PFSK-1 (cell line): ENCODE results near the gene MIGA1.

Experiments used
- FOXP2 ChIP-seq: optimal IDR thresholded peaks from 2 replicates; pipeline ENCODE3; 2011; ENCODE audit warnings: borderline replicate concordance, control low read depth, inconsistent platforms; ENCODE audit not compliant: insufficient read depth; ENCODE audit errors: extremely low read length, extremely low read depth
- POLR2AphosphoS5 ChIP-seq: IDR thresholded peaks from 2 replicates; pipeline ENCODE4 v1.6.1; 2012; ENCODE audit warnings: low read depth, mild to moderate bottlenecking, control low read depth, low read length, moderate library complexity
- SIN3A ChIP-seq: IDR thresholded peaks from 2 replicates; pipeline ENCODE4 v1.6.1; 2012; ENCODE audit warnings: mild to moderate bottlenecking, low read length, moderate library complexity, borderline replicate concordance; ENCODE audit not compliant: insufficient read depth
- TAF1 ChIP-seq: IDR thresholded peaks from 2 replicates; pipeline ENCODE4 v1.6.1; 2012; ENCODE audit warnings: low read length, control low read depth, borderline replicate concordance; ENCODE audit not compliant: insufficient read depth

GRCh38 chr1:77741316-77741715 lies 38.1 kb upstream of the MIGA1 start:
- TF ChIP-seq SIN3A (no peak), POLR2AphosphoS5 (no peak), FOXP2 (no peak), TAF1 (no peak)
